GM12878 (cell line): ENCODE results near the gene SLCO3A1.

ENCODE experiments used
- EP300 ChIP-seq, 2 experiments: fragments of 150-350 bp in 1 of 2; IDR thresholded peaks; 2 replicates each; pipeline ENCODE4 v1.6.1; 2011 to 2012; ENCODE audit warnings: low read depth in 2 of 2, low read length in 2 of 2, borderline replicate concordance in 1 of 2, improper control_type of control experiment in 1 of 2, inconsistent platforms in 1 of 2; ENCODE audit not compliant: control insufficient read depth in 1 of 2
- POLR2AphosphoS5 ChIP-seq: IDR thresholded peaks from 2 replicates; pipeline ENCODE4 v1.6.1; 2011; ENCODE audit warnings: mild to moderate bottlenecking, low read length, inconsistent platforms
- POU2F2 ChIP-seq: IDR thresholded peaks from 3 replicates; pipeline ENCODE4 v1.6.1; 2011; ENCODE audit warnings: low read depth, mild to moderate bottlenecking, low read length, borderline replicate concordance
- RCOR1 ChIP-seq: conservative IDR thresholded peaks from 2 replicates; pipeline ENCODE4 v1.6.1; 2012; ENCODE audit warnings: low read depth, low read length, improper control_type of control experiment

- TF ChIP-seq EP300 (IDR thresholded peaks at IDR 0.05; ENCODE audit: borderline replicate concordance in 1 of 2, control insufficient read depth in 1 of 2, low read depth in 2 of 2, low read length in 2 of 2) (no peak), RCOR1 (no peak), POLR2AphosphoS5 (no peak), POU2F2 (no peak)
Measured at GRCh38 chr15:91974321-91974720, 120.8 kb downstream of the SLCO3A1 start.
